GM21447 (cell line): ENCODE data around the gene AXDND1.
A peak's percentile ranks its signal among the peaks of the same experiment; 100 is the strongest.
"Not testable (repeated sequence)": the region's sequence is repeated elsewhere in the genome, so short reads cannot be mapped to it uniquely, and the experiment has no call there.

Experiments
- ATAC-seq: cut with Tn5 transposase; IDR thresholded peaks from one replicate; pipeline ENCODE4 v1.9.1; 2021; ENCODE audit not compliant: unreplicated experiment

The AXDND1 gene

GRCh38 chr1:179448437-179449149 lies 82.8 kb downstream of the AXDND1 start:
- no peak for ATAC-seq

GRCh38 chr1:179459606-179460206 lies 93.9 kb downstream of the AXDND1 start:
- ATAC-seq = not testable (repeated sequence)

GRCh38 chr1:179465661-179466060 lies 99.9 kb downstream of the AXDND1 start:
- ATAC-seq = not testable (repeated sequence)

- no peak for ATAC-seq
These were observed 108.9 kb downstream of the AXDND1 start for GRCh38 chr1:179474713-179475112.

GRCh38 chr1:179476484-179476883 lies 110.7 kb downstream of the AXDND1 start:
- ATAC-seq = no peak

- no peak for ATAC-seq
These were observed 112.6 kb downstream of the AXDND1 start for GRCh38 chr1:179478370-179478769.

- ATAC-seq = no peak
These were observed 124.8 kb downstream of the AXDND1 start for GRCh38 chr1:179490611-179491010.

GRCh38 chr1:179493323-179493722 lies 127.6 kb downstream of the AXDND1 start:
- no peak for ATAC-seq

GRCh38 chr1:179506199-179506598 lies 140.4 kb downstream of the AXDND1 start:
- ATAC-seq = no peak

GRCh38 chr1:179509384-179509783 lies 143.6 kb downstream of the AXDND1 start:
- no peak for ATAC-seq

- ATAC-seq = peak; percentile 87
These were observed 144.3 kb downstream of the AXDND1 start for GRCh38 chr1:179510038-179510437.

- ATAC-seq = no peak
These were observed 151.4 kb downstream of the AXDND1 start for GRCh38 chr1:179516976-179517705.

- not testable (repeated sequence) for ATAC-seq
These were observed 152.8 kb downstream of the AXDND1 start for GRCh38 chr1:179518544-179518943.

- no peak for ATAC-seq
These were observed 163.9 kb downstream of the AXDND1 start for GRCh38 chr1:179529482-179530195.

- ATAC-seq = no peak
These were observed 164.6 kb downstream of the AXDND1 start for GRCh38 chr1:179530352-179530751.

- ATAC-seq = no peak
These were observed 176.0 kb downstream of the AXDND1 start for GRCh38 chr1:179541774-179542173.

- ATAC-seq = no peak
These were observed 179.6 kb downstream of the AXDND1 start for GRCh38 chr1:179545321-179545720.

GRCh38 chr1:179547021-179547535 lies 181.3 kb downstream of the AXDND1 start:
- no peak for ATAC-seq

- ATAC-seq = no peak
These were observed 183.0 kb downstream of the AXDND1 start for GRCh38 chr1:179548666-179549367.

GRCh38 chr1:179549368-179549700 lies 183.6 kb downstream of the AXDND1 start:
- ATAC-seq = no peak
